Posterior cingulate gyrus (tissue), 11 donors: ENCODE measurements around the gene ZDHHC23.

Experiments
- DNase-seq, 10 donors: peaks; one replicate each; pipeline versions ENCODE4 v3.0.0 to v3.0.0-alpha.2; 2020 to 2021; ENCODE audit warnings: mixed read lengths in 3 of 10
- intact Hi-C: fragments of 100-400 bp; cut with DNase I; formaldehyde crosslinking; loops from one replicate; pipeline ENCODE4 v1.15.1; 2023

ZDHHC23 gene

DNA sequence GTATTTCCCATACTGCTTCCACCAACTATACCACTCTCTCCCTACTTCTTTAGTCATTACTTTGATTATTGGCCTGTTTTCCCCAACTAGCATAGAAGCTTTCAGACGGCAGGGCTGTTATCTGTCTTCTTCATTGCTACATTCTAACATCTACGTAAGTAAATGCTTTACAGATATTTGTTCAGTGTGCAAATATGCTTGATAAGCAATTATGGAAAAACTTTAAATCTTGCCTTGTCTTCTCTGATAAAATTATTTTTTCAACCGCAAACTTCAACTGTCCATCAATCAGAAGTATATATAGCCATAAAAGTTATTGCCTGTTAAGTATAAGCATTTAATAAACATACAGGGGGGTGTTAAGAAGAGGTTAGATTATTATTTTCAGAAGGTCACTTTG is 35.7 kb downstream of the ZDHHC23 start:
- no peak for DNase-seq
- intact Hi-C loops: no loop called here

GRCh38 chr3:113985541-113985940 is 37.7 kb downstream of the ZDHHC23 start:
- intact Hi-C loops: no loop called here
- DNase-seq: no peak

DNA sequence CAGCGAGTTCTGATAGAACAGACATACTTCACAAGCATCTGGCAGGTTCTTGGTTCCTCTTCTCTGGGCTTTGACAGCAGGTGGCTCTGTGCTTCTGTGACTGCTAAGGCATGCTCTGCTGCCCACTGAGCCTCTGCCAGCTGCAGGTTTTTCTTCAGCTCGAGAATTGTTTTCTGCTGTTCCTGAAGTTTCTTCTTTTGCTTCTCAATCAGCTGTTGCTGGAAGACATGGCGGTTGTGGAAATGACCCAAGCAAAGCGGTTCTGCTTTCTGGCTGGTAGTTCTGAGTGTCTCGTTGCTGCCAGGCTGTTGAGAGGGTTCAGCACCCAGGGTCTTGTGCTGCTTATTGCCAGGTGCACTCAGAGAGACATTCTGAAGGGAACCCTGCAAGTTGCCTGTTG is 57.7 kb downstream of the ZDHHC23 start:
- peak in 4 of 10 donors; percentile 6 to 49 (median 29) for DNase-seq

DNA sequence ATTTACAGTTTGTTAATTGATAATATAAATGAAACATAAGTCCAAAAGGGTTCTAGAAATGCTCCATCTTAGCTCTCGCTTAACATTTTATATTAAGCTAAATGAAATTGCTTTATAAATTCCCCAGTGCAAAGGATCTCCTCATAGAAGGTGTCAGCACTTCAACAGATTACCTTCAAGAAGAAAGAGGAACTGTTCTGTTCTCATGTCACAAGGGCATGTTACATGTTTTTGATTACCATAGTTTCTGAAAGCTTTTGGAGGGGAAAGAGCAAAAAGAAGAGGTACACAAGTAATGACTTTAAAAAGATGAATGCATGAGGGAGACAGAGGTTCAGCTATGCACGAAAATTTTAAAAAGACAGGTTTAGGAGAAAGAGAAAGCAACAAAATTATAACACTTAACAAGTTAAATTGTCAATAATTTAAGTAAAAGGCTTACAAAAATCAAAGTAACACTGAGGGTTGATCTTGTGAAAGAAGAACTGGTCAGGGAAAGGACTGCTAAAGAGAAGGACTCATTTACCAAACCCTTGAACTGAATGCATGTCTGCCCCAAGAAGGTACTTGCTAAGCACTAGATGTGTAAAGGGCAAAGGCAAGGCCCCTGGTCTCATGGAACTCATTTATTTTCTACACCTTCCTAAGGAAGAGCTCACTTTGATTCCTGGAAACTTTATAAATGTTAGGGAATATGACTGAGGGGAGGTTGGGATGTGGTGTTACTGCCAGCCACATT is 63.4 kb downstream of the ZDHHC23 start:
- intact Hi-C loops: no loop called here
- no peak for DNase-seq

More for the DNA sequence above, 57.7 kb downstream of the ZDHHC23 start:
- intact Hi-C loops: no loop called here
